HCT116 (cell line): ENCODE measurements around the gene SLC25A21.

Experiments used
- CBX3 ChIP-seq: IDR thresholded peaks from 2 replicates; pipeline ENCODE4 v1.6.1; 2012; ENCODE audit warnings: low read depth
- EGR1 ChIP-seq: IDR thresholded peaks from 2 replicates; pipeline ENCODE4 v1.6.1; 2012; ENCODE audit warnings: low read depth
- EZH2 ChIP-seq: fragments of 200-600 bp; sonication (generic); IDR thresholded peaks from 2 replicates; pipeline ENCODE4 v1.6.1; 2017; ENCODE audit warnings: antibody characterized with exemption, mixed run types
- EZH2phosphoT487 ChIP-seq: fragments of 200-600 bp; IDR thresholded peaks from 2 replicates; pipeline ENCODE4 v1.6.1; 2018; ENCODE audit warnings: antibody characterized with exemption, borderline replicate concordance
- POLR2A ChIP-seq: IDR thresholded peaks from 2 replicates; pipeline ENCODE4 v1.7.0; 2011; ENCODE audit warnings: borderline replicate concordance; ENCODE audit not compliant: insufficient read depth, insufficient read length; ENCODE audit errors: extremely low read depth
- POLR2AphosphoS5 ChIP-seq: IDR thresholded peaks from 2 replicates; pipeline ENCODE4 v1.6.1; 2011; ENCODE audit warnings: mild to moderate bottlenecking, low read depth, low read length, moderate library complexity
- RAD21 ChIP-seq: IDR thresholded peaks from 2 replicates; pipeline ENCODE4 v1.6.1; 2012; ENCODE audit warnings: low read depth, mild to moderate bottlenecking
- SP1 ChIP-seq: IDR thresholded peaks from 2 replicates; pipeline ENCODE4 v1.6.1; 2012; ENCODE audit warnings: low read depth
- YY1 ChIP-seq: IDR thresholded peaks from 2 replicates; pipeline ENCODE4 v1.6.1; 2011; ENCODE audit warnings: low read length, low read depth, moderate library complexity, mild to moderate bottlenecking; ENCODE audit not compliant: insufficient replicate concordance; ENCODE audit errors: extremely low read depth
- ZBTB33 ChIP-seq: IDR thresholded peaks from 2 replicates; pipeline ENCODE4 v1.6.1; 2011; ENCODE audit warnings: mild to moderate bottlenecking, low read length, moderate library complexity; ENCODE audit not compliant: insufficient replicate concordance; ENCODE audit errors: extremely low read depth
- ZNF274 ChIP-seq: fragments of 200-500 bp; sonication (Bioruptor generic); IDR thresholded peaks from 2 replicates; pipeline ENCODE4 v1.6.1; 2014; ENCODE audit warnings: mild to moderate bottlenecking, low read depth, low read length, inconsistent platforms
- TF ChIP-seq, protein P1 (sequence below), 3 experiments: fragments of 200-600 bp in 1 of 3; sonication (generic) in 1 of 3; IDR thresholded peaks in 2 of 3; conservative IDR thresholded peaks in 1 of 3; 2 replicates each; pipeline ENCODE4 v1.5.1; 2012 to 2017; ENCODE audit warnings: low read depth in 2 of 3, low read length in 2 of 3, antibody characterized with exemption in 1 of 3, borderline replicate concordance in 1 of 3, control low read depth in 1 of 3, mild to moderate bottlenecking in 1 of 3, mixed read lengths in 1 of 3, mixed run types in 1 of 3, moderate library complexity in 1 of 3; ENCODE audit not compliant: insufficient read depth in 1 of 3
- TF ChIP-seq, protein P2 (sequence below): IDR thresholded peaks from 2 replicates; pipeline ENCODE4 v1.6.1; 2012; ENCODE audit warnings: low read depth

DNA sequence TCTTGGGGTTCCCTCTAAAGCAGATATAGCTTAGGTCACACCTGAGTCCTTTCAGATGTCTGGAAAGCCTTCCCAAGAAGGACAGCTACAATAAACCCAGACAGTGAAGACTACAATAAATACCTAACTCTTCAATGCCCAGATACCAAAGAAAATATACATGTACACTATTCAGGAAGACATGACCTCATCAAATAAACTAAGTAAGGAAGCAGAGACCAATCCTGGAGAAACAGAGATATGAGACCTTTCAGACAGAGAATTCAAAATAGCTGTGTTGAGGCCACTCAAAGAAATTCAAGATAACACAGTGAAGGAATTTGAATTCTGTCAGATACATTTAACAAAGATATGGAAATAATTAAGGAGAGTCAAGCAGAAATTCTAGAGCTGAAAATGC lies 40.6 kb upstream of the SLC25A21 start:
- TF ChIP-seq ZBTB33 (no peak), EGR1 (no peak), EZH2 (no peak), RAD21 (no peak), ZNF274 (no peak), POLR2A (no peak), SP1 (no peak), CBX3 (no peak), YY1 (no peak), POLR2AphosphoS5 (no peak), EZH2phosphoT487 (no peak)
- TF ChIP-seq, protein P1, sequence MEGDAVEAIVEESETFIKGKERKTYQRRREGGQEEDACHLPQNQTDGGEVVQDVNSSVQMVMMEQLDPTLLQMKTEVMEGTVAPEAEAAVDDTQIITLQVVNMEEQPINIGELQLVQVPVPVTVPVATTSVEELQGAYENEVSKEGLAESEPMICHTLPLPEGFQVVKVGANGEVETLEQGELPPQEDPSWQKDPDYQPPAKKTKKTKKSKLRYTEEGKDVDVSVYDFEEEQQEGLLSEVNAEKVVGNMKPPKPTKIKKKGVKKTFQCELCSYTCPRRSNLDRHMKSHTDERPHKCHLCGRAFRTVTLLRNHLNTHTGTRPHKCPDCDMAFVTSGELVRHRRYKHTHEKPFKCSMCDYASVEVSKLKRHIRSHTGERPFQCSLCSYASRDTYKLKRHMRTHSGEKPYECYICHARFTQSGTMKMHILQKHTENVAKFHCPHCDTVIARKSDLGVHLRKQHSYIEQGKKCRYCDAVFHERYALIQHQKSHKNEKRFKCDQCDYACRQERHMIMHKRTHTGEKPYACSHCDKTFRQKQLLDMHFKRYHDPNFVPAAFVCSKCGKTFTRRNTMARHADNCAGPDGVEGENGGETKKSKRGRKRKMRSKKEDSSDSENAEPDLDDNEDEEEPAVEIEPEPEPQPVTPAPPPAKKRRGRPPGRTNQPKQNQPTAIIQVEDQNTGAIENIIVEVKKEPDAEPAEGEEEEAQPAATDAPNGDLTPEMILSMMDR (IDR thresholded peaks at IDR 0.05 in 2 of 3, conservative IDR thresholded peaks at IDR 0.05 in 1 of 3; ENCODE audit: borderline replicate concordance in 1 of 3, insufficient read depth in 1 of 3, low read depth in 2 of 3, low read length in 2 of 3) = no peak
- TF ChIP-seq, protein P2, sequence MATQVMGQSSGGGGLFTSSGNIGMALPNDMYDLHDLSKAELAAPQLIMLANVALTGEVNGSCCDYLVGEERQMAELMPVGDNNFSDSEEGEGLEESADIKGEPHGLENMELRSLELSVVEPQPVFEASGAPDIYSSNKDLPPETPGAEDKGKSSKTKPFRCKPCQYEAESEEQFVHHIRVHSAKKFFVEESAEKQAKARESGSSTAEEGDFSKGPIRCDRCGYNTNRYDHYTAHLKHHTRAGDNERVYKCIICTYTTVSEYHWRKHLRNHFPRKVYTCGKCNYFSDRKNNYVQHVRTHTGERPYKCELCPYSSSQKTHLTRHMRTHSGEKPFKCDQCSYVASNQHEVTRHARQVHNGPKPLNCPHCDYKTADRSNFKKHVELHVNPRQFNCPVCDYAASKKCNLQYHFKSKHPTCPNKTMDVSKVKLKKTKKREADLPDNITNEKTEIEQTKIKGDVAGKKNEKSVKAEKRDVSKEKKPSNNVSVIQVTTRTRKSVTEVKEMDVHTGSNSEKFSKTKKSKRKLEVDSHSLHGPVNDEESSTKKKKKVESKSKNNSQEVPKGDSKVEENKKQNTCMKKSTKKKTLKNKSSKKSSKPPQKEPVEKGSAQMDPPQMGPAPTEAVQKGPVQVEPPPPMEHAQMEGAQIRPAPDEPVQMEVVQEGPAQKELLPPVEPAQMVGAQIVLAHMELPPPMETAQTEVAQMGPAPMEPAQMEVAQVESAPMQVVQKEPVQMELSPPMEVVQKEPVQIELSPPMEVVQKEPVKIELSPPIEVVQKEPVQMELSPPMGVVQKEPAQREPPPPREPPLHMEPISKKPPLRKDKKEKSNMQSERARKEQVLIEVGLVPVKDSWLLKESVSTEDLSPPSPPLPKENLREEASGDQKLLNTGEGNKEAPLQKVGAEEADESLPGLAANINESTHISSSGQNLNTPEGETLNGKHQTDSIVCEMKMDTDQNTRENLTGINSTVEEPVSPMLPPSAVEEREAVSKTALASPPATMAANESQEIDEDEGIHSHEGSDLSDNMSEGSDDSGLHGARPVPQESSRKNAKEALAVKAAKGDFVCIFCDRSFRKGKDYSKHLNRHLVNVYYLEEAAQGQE = no peak
